Panc1 (cell line): ENCODE data around the gene RDX.

Experiments
- CTCF ChIP-seq: fragments of 450-650 bp; IDR thresholded peaks from 2 replicates; pipeline ENCODE4 v1.5.1; 2017; ENCODE audit warnings: mild to moderate bottlenecking
- POLR2AphosphoS5 ChIP-seq: IDR thresholded peaks from 2 replicates; pipeline ENCODE4 v1.6.1; 2012; ENCODE audit warnings: mild to moderate bottlenecking, low read depth, low read length, moderate library complexity
- REST ChIP-seq, 2 experiments: IDR thresholded peaks; 2 replicates each; pipeline ENCODE4 v1.6.1; 2011 to 2012; ENCODE audit warnings: low read depth in 2 of 2, control low read depth in 1 of 2, low read length in 1 of 2, mild to moderate bottlenecking in 1 of 2, moderate library complexity in 1 of 2; ENCODE audit not compliant: insufficient read depth in 1 of 2

GRCh38 chr11:110242746-110243145, 53.7 kb downstream of the RDX start:
- TF ChIP-seq CTCF, result no peak
- no peak for TF ChIP-seq POLR2AphosphoS5
- TF ChIP-seq REST (IDR thresholded peaks at IDR 0.05; ENCODE audit: insufficient read depth in 1 of 2, low read depth in 2 of 2, low read length in 1 of 2), result no peak
